Hematopoietic multipotent progenitor cell treated with erythropoietin and hydrocortisone succinate and interleukin-3 and kit ligand, for 8 days (in vitro differentiated cells): ENCODE results near the gene CPLX1.

Source experiments
- DNase-seq: peaks from one replicate; pipeline ENCODE4 v3.0.0-alpha.2; 2015

Gene CPLX1

GRCh38 chr4:831483-831805 lies 5.5 kb upstream of the CPLX1 start:
- no peak for DNase-seq

- no peak for DNase-seq
These were observed 4.9 kb upstream of the CPLX1 start for GRCh38 chr4:830601-831482.

GRCh38 chr4:829761-830600 lies 4.1 kb upstream of the CPLX1 start:
- DNase-seq = no peak

GRCh38 chr4:829291-829690 lies 3.4 kb upstream of the CPLX1 start:
- DNase-seq = no peak

- DNase-seq = no peak
These were observed 2.8 kb upstream of the CPLX1 start for GRCh38 chr4:828641-829271.

- DNase-seq = no peak
These were observed 1.5 kb upstream of the CPLX1 start for GRCh38 chr4:827209-828081.

GRCh38 chr4:826508-827208 lies 729 bp upstream of the CPLX1 start:
- no peak for DNase-seq

GRCh38 chr4:825063-825970 lies 612 bp downstream of the CPLX1 start:
- no peak for DNase-seq

GRCh38 chr4:824461-825062 lies 1.4 kb downstream of the CPLX1 start:
- no peak for DNase-seq

GRCh38 chr4:823761-824460 lies 2.0 kb downstream of the CPLX1 start:
- DNase-seq = no peak

- DNase-seq = no peak
These were observed 2.7 kb downstream of the CPLX1 start for GRCh38 chr4:823176-823760.

GRCh38 chr4:822361-823175 lies 3.4 kb downstream of the CPLX1 start:
- no peak for DNase-seq

GRCh38 chr4:821631-822030 lies 4.3 kb downstream of the CPLX1 start:
- DNase-seq = no peak

- DNase-seq = no peak
These were observed 4.7 kb downstream of the CPLX1 start for GRCh38 chr4:821181-821591.

GRCh38 chr4:820230-821172 lies 5.4 kb downstream of the CPLX1 start:
- no peak for DNase-seq

GRCh38 chr4:819401-820229 lies 6.3 kb downstream of the CPLX1 start:
- DNase-seq = no peak
